ENCODE measurements around the gene DOHH.

The DOHH gene

DNA sequence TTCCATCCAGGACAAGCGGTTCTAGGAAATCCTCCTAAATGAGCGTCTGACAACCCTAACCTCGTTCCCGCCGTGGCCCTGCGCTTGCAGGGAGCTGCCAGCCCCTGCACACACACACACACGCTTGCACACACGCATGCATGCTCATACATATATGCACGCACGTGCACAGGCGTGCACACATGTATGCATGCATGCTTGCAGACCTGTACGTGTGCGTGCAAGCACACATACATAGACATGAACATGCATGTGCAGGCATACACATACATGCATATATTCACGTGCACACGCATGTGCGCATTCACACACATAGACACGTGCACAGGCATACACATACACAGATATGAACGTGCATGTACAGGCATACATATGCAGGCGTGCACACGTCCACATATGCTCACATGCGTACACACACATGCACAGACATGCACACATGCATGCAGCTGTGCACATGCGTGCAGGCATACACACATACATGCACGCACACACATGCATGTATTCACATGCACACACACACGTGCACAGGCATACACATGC lies 55.7 kb downstream of the DOHH start:
- H3K4me2 ChIP-seq (ENCODE audit: low read depth, low read length), result no peak overlapping the region
- H3F3A ChIP-seq (ENCODE audit: insufficient read depth, low read length), result no peaks in the 10 kb centered on the region
- TF ChIP-seq, protein P1, sequence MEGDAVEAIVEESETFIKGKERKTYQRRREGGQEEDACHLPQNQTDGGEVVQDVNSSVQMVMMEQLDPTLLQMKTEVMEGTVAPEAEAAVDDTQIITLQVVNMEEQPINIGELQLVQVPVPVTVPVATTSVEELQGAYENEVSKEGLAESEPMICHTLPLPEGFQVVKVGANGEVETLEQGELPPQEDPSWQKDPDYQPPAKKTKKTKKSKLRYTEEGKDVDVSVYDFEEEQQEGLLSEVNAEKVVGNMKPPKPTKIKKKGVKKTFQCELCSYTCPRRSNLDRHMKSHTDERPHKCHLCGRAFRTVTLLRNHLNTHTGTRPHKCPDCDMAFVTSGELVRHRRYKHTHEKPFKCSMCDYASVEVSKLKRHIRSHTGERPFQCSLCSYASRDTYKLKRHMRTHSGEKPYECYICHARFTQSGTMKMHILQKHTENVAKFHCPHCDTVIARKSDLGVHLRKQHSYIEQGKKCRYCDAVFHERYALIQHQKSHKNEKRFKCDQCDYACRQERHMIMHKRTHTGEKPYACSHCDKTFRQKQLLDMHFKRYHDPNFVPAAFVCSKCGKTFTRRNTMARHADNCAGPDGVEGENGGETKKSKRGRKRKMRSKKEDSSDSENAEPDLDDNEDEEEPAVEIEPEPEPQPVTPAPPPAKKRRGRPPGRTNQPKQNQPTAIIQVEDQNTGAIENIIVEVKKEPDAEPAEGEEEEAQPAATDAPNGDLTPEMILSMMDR (IDR thresholded peaks at IDR 0.05; ENCODE audit: low read length), result no peak
- TF ChIP-seq EZH2 (optimal IDR thresholded peaks at IDR 0.05; ENCODE audit: low read depth, low read length) (no peak), EZH2phosphoT487 (IDR thresholded peaks at IDR 0.05; ENCODE audit: low read length) (no peak)
- H3K79me2 ChIP-seq (ENCODE audit: low read length), result no peaks in the 10 kb centered on the region
- no peak for DNase-seq
- H4K20me1 ChIP-seq (ENCODE audit: insufficient read depth, low read length), result no peaks in the 10 kb centered on the region
- H3K9me2 ChIP-seq (replicated peaks; ENCODE audit: insufficient read depth, low read length), result no peaks in the 10 kb centered on the region
- no peak overlapping the region for H3K4me3 ChIP-seq (ENCODE audit: low read length)
- no peaks in the 10 kb centered on the region for H3K36me3 ChIP-seq (replicated peaks; ENCODE audit: insufficient read depth, low read length)
- H3K27me3 ChIP-seq (replicated peaks; ENCODE audit: insufficient read depth, low read length), result peaks cover 95% of the 10 kb centered on the region
- no peak overlapping the region for H3K9ac ChIP-seq (ENCODE audit: low read length)
- H2AFZ ChIP-seq (ENCODE audit: low read length), result no peak overlapping the region
- H3K27ac ChIP-seq (ENCODE audit: low read length), result no peak overlapping the region
- no peaks in the 10 kb centered on the region for H3K9me3 ChIP-seq (replicated peaks; ENCODE audit: insufficient read depth, low read length)
- no peaks in the 10 kb centered on the region for H3K4me1 ChIP-seq (ENCODE audit: low read length)

DNA sequence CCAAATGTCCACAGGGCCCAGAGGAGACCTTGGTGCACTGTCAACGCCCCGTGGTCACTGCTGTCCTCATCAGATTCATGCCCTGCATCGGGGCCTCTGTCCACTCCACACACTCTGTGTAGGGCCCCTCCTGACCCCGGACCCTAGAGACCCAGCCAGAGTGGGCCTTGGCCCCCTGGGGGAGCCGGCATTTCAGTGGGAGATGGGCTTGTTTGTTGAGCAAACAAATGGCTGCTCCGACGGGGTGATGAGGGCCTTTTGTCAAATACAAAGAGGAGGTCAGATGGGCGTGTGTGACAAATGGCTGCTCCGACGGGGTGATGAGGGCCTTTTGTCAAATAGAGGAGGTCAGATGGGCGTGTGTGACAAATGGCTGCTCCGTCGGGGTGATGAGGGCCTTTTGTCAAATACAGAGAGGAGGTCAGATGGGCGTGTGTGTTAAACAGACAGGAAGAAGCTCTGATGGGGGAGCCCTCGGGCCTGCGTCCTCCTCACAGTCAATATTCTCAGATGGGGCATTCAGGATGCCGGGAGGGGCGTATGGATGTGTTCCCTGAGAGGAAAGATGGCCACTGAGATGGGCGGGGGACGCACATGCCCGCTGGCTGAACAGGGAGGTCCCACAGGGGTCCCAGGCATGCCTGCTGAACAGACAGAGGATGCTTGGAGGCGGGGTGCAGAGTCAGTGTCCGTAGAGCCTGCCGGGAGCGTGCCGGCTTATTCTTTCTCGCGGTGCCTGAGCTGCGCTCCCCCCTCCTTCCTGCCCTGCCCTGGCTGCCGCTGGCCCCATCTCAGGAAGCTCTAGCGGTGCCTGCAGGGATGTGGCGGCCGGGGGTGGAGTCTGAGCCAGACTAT lies 56.4 kb downstream of the DOHH start:
- Histone ChIP-seq H3K9ac (ENCODE audit: low read length) (no peak overlapping the region), H3K79me2 (ENCODE audit: low read length) (no peaks in the 10 kb centered on the region), H3K4me2 (ENCODE audit: low read depth, low read length) (no peak overlapping the region), H2AFZ (ENCODE audit: low read length) (no peak overlapping the region), H3K9me2 (replicated peaks; ENCODE audit: insufficient read depth, low read length) (no peaks in the 10 kb centered on the region), H3K36me3 (replicated peaks; ENCODE audit: insufficient read depth, low read length) (no peaks in the 10 kb centered on the region), H3K27me3 (replicated peaks; ENCODE audit: insufficient read depth, low read length) (peaks cover 91% of the 10 kb centered on the region), H3K4me1 (ENCODE audit: low read length) (no peaks in the 10 kb centered on the region), H3K4me3 (ENCODE audit: low read length) (no peak overlapping the region), H3K27ac (ENCODE audit: low read length) (no peak overlapping the region), H4K20me1 (ENCODE audit: insufficient read depth, low read length) (no peaks in the 10 kb centered on the region), H3K9me3 (replicated peaks; ENCODE audit: insufficient read depth, low read length) (no peaks in the 10 kb centered on the region), H3F3A (ENCODE audit: insufficient read depth, low read length) (no peaks in the 10 kb centered on the region)
- no peak for DNase-seq
- TF ChIP-seq, protein P1 (IDR thresholded peaks at IDR 0.05; ENCODE audit: low read length), result no peak
- TF ChIP-seq EZH2 (optimal IDR thresholded peaks at IDR 0.05; ENCODE audit: low read depth, low read length), result no peak
- TF ChIP-seq EZH2phosphoT487 (IDR thresholded peaks at IDR 0.05; ENCODE audit: low read length), result no peak

DNA sequence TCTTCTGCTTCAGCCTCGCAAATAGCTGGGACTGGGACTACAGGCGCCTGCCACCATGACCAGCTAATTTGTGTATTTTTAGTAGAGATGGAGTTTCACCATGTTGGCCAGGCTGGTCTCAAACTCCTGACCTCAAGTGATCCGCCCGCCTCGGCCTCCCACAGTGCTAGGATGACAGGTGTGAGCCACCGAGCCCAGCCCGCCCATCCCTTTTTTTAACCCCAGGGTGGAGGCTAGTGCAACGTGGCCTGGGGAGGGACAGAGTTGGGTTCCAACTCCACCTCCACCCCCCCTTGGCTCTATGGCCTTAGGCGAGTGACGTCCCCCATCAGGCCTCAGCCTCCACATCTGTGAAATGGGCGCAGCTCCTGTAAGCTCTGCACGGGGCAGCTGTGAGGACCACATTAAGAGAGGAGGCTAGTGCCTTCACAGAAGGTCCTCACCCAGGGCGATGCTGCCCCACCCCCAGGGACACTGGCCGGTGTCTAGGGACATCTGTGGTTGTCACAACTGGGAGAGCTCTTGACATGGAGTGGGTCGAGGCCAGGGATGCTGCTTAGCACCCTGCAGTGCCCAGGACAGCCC lies 57.9 kb downstream of the DOHH start:
- Histone ChIP-seq H3K36me3 (replicated peaks; ENCODE audit: insufficient read depth, low read length) (no peaks in the 10 kb centered on the region), H4K20me1 (ENCODE audit: insufficient read depth, low read length) (no peaks in the 10 kb centered on the region), H3K27ac (ENCODE audit: low read length) (no peak overlapping the region), H3F3A (ENCODE audit: insufficient read depth, low read length) (no peaks in the 10 kb centered on the region), H2AFZ (ENCODE audit: low read length) (no peak overlapping the region), H3K4me1 (ENCODE audit: low read length) (no peaks in the 10 kb centered on the region), H3K9me2 (replicated peaks; ENCODE audit: insufficient read depth, low read length) (no peaks in the 10 kb centered on the region), H3K9me3 (replicated peaks; ENCODE audit: insufficient read depth, low read length) (no peaks in the 10 kb centered on the region), H3K4me2 (ENCODE audit: low read depth, low read length) (no peak overlapping the region), H3K79me2 (ENCODE audit: low read length) (no peaks in the 10 kb centered on the region), H3K27me3 (replicated peaks; ENCODE audit: insufficient read depth, low read length) (peaks cover 89% of the 10 kb centered on the region), H3K4me3 (ENCODE audit: low read length) (no peak overlapping the region), H3K9ac (ENCODE audit: low read length) (no peak overlapping the region)
- TF ChIP-seq EZH2phosphoT487 (IDR thresholded peaks at IDR 0.05; ENCODE audit: low read length) (no peak), EZH2 (optimal IDR thresholded peaks at IDR 0.05; ENCODE audit: low read depth, low read length) (no peak)
- no peak for DNase-seq

All from MM.1S (cell line).